Brain microvascular endothelial cell (primary cell): Measurements from ENCODE around the gene SMIM5.
"Not testable (repeated sequence)": the region's sequence is repeated elsewhere in the genome, so short reads cannot be mapped to it uniquely, and the experiment has no call there.

Experiments used
- DNase-seq: peaks from one replicate; pipeline ENCODE4 v3.0.0-alpha.2; 2020
- H3K27ac ChIP-seq: fragments of 250-450 bp; sonication (Bioruptor Pico); 2 replicates; pipeline ENCODE4 v1.5.1; 2020; ENCODE audit warnings: mild to moderate bottlenecking, moderate library complexity
- H3K27me3 ChIP-seq: fragments of 250-450 bp; sonication (Bioruptor Pico); replicated peaks from 2 replicates; pipeline ENCODE4 v1.5.1; 2020; ENCODE audit warnings: mild to moderate bottlenecking
- H3K36me3 ChIP-seq: fragments of 250-450 bp; sonication (Bioruptor Pico); replicated peaks from 2 replicates; pipeline ENCODE4 v1.5.1; 2020; ENCODE audit warnings: mild to moderate bottlenecking
- H3K4me3 ChIP-seq: 2 replicates; pipeline ENCODE4 v1.5.1; 2011; ENCODE audit warnings: low read depth, mild to moderate bottlenecking, control low read depth, low read length, moderate library complexity
- CTCF ChIP-seq: IDR thresholded peaks from 2 replicates; pipeline ENCODE4 v1.5.1; 2011; ENCODE audit warnings: low read depth, mild to moderate bottlenecking, moderate library complexity, low read length, control low read depth, inconsistent platforms; ENCODE audit errors: missing control alignments
- in situ Hi-C: cut with HindIII; loops from 2 replicates; pipeline ENCODE4 v1.10.0; 2017; ENCODE audit warnings: low sequenced_read_pairs, low pct_ligation_motif_present

The SMIM5 gene

GRCh38 chr17:75589919-75590303 lies 43.3 kb upstream of the SMIM5 start:
- Histone ChIP-seq H3K27ac (no peak overlapping the region), H3K27me3 (peaks cover 15% of the 10 kb centered on the region), H3K4me3 (no peak overlapping the region), H3K36me3 (no peaks in the 10 kb centered on the region)
- in situ Hi-C loops: no loop called here
- DNase-seq: no peak
- no peak for TF ChIP-seq CTCF

GRCh38 chr17:75590314-75590761 lies 42.9 kb upstream of the SMIM5 start:
- H3K27ac ChIP-seq: no peak overlapping the region
- no peak for DNase-seq
- in situ Hi-C loops: no loop called here
- TF ChIP-seq CTCF: no peak
- peaks cover 15% of the 10 kb centered on the region for H3K27me3 ChIP-seq
- no peak overlapping the region for H3K4me3 ChIP-seq
- no peaks in the 10 kb centered on the region for H3K36me3 ChIP-seq

GRCh38 chr17:75590849-75591721 lies 42.1 kb upstream of the SMIM5 start:
- DNase-seq: no peak
- TF ChIP-seq CTCF: no peak
- Histone ChIP-seq H3K36me3 (no peaks in the 10 kb centered on the region), H3K27me3 (peaks cover 15% of the 10 kb centered on the region), H3K4me3 (no peak overlapping the region), H3K27ac (no peak overlapping the region)
- in situ Hi-C loops: no loop called here

GRCh38 chr17:75591722-75592302 lies 41.4 kb upstream of the SMIM5 start:
- in situ Hi-C loops: no loop called here
- no peaks in the 10 kb centered on the region for H3K36me3 ChIP-seq
- H3K27ac ChIP-seq: no peak overlapping the region
- no peak for TF ChIP-seq CTCF
- peaks cover 15% of the 10 kb centered on the region for H3K27me3 ChIP-seq
- DNase-seq: no peak
- no peak overlapping the region for H3K4me3 ChIP-seq

GRCh38 chr17:75592348-75593020 lies 40.8 kb upstream of the SMIM5 start:
- no peak overlapping the region for H3K4me3 ChIP-seq
- no peak for TF ChIP-seq CTCF
- in situ Hi-C loops: no loop called here
- DNase-seq: no peak
- no peaks in the 10 kb centered on the region for H3K36me3 ChIP-seq
- H3K27me3 ChIP-seq: peaks cover 9% of the 10 kb centered on the region
- no peak overlapping the region for H3K27ac ChIP-seq

- DNase-seq, H3K36me3 ChIP-seq, H3K27ac ChIP-seq, in situ Hi-C loops, H3K27me3 ChIP-seq, H3K4me3 ChIP-seq: not testable (repeated sequence)
These were observed 39.8 kb upstream of the SMIM5 start for GRCh38 chr17:75593430-75593829.
